ENCODE data around the gene AQP1.

Gene AQP1

DNA sequence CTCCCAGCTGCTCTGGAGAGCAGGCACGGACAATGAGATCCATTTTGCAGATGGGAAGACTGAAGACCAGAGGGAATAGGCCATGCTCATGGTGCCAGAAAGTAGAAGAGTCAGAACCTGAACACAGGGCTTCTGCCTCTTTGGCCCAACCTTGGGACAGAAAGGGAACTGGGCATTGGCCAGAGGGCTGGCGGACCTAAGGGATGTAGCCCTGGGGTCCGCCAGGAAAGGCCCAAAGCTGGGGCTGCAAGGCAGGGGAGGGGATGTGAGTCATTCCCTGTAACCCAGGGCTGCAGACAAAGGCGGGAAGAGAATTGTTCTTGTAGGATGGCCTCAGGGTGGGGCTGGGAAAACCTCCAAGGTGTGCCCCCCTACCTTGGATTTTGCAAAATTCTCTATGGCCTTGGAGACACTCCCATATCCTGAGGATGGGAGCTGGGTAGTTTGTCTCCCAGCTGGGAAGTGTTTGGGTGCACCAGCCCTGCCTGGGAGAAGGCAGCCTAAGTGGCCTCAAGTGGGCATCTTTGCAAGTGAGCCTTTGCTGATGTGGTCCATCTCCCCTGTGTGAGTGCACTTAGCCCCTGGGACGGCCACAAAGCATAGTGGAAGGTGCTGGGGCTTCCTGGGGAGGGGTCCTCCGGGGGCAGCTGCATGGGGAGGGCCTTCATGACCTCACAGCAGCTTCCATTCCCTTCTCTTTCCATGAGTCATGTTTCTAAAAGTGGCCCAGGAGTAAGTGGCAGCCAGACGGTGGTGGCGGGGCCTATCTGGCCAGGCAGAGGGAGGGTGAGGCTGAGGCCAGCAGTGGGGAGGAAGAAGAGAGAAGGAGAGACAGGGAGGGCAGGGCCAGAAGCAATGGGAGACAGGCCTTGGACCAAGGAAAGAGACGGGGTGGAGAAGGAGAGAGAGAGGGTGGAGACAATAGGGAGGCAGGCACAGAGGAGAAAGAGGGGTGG is 9.2 kb downstream of the AQP1 start:
- DNase-seq, result no peak

DNA sequence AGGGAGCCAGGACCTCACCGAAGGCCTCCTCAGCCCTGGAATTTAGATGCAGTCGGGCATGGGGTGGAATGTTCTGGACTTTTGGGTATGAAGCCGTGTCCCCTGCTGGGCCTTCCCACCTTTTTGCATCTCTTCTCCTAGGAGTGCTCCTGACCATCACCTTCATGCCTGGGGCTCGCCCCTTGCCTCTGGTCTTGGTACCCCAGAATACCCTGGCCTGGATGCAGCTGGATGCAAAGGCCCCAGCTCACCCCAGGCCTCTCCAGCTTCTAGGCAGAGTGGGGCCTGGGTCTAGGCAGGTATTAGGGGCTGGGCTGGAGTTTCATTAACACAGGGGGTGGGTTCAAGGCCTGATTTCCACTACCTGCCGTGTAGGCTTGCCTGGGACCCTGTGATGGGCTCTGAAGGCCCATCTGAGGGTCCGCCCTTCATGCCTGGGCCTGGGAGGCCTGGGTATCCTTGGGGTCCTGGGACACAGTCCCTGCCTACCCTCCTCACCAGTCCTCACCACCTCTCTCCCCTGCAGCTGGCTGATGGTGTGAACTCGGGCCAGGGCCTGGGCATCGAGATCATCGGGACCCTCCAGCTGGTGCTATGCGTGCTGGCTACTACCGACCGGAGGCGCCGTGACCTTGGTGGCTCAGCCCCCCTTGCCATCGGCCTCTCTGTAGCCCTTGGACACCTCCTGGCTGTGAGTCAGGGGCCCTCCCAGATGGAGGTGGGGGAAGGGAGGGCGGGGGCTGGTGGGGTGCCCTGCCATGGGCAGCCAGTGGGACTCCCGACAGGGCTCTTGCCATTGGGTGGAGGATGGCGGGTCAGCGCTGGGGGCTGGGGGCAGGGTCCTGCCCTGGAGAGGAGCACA is 10.1 kb downstream of the AQP1 start:
- DNase-seq, result no peak

DNA sequence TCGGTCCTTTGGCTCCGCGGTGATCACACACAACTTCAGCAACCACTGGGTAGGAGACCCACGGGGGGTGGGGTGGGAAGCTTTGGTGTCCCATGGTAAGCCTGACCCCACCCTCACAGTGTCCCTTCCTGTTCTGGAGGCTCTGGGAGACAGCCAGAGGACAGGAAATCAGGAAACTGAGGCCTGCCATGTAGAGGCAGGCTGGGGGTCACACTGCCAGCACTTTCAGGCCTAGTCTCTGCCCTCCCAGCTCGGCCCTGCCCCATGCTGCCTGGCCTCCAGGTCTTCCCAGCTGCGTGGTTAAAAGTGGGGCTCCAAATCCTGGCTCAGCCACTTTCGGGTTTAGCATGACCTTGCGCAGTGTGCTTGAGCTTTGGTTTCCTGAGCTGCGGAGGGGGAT is 10.9 kb downstream of the AQP1 start:
- no peak for DNase-seq

DNA sequence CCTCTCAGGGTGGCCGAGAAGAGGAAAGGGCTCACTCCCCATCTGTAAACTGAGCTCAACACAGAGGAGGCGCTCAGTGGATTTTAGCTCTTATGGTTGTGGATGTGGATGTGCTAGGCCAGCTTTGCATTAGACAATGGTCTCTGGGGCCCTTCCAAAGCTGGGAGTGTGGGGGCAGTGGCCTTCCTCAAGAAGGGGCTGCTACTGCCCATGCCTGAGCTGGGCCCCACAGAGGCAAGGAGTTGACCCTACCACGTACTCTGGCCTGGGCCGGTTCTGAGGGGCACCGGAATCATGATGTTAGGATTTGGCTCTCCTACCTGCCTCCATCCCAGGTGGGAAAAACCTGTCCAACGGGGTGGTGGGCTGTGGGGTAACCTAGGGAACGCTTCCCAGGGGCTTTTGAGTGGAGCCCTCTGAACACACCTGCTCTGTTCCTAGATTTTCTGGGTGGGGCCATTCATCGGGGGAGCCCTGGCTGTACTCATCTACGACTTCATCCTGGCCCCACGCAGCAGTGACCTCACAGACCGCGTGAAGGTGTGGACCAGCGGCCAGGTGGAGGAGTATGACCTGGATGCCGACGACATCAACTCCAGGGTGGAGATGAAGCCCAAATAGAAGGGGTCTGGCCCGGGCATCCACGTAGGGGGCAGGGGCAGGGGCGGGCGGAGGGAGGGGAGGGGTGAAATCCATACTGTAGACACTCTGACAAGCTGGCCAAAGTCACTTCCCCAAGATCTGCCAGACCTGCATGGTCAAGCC is 11.5 kb downstream of the AQP1 start:
- no peak for DNase-seq

DNA sequence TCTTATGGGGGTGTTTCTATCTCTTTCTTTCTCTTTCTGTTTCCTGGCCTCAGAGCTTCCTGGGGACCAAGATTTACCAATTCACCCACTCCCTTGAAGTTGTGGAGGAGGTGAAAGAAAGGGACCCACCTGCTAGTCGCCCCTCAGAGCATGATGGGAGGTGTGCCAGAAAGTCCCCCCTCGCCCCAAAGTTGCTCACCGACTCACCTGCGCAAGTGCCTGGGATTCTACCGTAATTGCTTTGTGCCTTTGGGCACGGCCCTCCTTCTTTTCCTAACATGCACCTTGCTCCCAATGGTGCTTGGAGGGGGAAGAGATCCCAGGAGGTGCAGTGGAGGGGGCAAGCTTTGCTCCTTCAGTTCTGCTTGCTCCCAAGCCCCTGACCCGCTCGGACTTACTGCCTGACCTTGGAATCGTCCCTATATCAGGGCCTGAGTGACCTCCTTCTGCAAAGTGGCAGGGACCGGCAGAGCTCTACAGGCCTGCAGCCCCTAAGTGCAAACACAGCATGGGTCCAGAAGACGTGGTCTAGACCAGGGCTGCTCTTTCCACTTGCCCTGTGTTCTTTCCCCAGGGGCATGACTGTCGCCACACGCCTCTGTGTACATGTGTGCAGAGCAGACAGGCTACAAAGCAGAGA is 12.2 kb downstream of the AQP1 start:
- DNase-seq, result no peak

DNA sequence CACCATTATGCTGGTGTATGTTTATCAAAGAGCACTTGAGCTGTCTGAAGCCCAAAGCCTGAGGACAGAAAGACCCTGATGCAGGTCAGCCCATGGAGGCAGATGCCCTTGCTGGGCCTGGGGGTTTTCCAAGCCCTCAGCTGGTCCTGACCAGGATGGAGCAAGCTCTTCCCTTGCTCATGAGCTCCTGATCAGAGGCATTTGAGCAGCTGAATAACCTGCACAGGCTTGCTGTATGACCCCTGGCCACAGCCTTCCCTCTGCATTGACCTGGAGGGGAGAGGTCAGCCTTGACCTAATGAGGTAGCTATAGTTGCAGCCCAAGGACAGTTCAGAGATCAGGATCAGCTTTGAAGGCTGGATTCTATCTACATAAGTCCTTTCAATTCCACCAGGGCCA is 13.0 kb downstream of the AQP1 start:
- no peak for DNase-seq

DNA sequence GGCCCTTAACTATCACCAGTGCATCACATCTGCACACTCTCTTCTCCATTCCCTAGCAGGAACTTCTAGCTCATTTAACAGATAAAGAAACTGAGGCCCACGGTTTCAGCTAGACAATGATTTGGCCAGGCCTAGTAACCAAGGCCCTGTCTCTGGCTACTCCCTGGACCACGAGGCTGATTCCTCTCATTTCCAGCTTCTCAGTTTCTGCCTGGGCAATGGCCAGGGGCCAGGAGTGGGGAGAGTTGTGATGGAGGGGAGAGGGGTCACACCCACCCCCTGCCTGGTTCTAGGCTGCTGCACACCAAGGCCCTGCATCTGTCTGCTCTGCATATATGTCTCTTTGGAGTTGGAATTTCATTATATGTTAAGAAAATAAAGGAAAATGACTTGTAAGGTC is 13.5 kb downstream of the AQP1 start:
- no peak for DNase-seq

DNA sequence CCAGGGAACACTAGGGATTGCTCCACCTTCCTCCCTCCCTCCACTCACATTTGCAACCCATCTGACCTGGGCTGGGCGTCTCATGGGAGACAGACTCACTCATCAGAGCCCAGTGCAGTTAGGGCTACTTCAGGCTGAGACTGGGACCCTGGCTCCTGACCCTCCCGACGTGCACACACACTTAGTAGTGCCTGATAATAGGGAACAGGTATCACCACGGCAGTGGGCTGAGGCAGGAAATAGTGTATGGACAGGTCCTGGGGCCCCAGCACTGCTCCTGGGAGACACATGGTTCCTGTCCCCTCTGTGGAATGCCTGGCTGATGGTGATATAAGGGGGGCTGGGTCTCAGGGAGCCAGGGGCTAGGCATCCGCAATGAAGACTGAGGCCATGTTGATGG is 14.3 kb downstream of the AQP1 start:
- DNase-seq, result no peak

DNA sequence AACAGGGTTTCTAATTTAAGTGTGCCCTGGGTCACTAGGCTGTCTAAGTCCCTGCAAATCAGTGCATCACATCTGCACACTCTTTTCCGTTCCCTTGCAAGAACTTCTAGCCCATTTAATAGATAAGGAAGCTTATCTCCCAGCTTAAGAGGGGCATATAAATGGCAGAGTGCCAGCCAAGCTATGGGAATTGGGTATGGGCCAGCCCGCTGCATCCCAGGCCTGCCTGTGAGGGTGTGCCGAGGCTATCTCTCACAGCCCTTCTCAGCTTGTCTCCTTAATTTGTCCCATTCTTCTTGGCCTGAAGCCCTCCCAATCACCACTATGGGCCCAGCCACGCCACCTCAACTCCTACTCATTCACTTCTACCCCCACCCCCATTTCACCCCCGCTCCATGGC is 14.7 kb downstream of the AQP1 start:
- DNase-seq, result no peak

DNA sequence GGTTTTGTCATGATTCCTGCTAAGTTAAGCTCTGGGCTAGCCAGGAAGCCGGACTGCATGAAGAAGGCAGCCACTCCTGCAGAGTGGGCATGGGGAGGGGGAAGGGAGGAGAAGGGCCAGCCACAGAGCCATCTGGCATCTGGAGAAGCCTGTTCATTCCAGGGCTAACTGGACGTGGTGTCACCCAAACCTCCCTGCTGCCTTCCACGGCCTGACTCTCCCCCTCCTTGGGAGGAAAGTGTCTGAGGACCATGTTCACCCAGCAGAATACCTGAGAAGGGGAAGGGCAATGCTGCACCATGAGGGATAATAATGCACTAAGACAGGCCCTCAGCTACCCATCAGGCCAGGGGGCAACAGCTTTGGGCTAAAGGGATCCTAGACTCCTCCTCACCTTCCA is 15.4 kb downstream of the AQP1 start:
- no peak for DNase-seq

DNA sequence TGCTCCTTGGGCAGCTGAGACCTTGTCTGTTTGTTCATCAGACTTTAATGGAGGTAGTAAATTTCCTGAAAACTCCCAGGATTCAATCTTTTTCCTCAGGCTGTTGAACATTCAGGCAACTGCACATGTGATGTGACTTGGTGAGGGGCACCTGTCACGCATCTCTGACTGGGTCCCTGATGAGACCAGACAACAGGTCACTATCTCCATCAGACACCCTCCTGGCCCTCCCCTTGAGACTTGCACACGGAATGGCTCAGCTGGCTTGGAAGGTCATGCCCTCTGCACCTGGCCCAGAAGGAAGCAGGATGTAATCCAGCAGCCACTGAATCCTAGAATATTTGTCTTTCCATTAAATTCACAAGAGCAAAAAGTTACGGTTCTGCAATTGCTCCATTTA is 15.9 kb downstream of the AQP1 start:
- DNase-seq, result no peak

DNA sequence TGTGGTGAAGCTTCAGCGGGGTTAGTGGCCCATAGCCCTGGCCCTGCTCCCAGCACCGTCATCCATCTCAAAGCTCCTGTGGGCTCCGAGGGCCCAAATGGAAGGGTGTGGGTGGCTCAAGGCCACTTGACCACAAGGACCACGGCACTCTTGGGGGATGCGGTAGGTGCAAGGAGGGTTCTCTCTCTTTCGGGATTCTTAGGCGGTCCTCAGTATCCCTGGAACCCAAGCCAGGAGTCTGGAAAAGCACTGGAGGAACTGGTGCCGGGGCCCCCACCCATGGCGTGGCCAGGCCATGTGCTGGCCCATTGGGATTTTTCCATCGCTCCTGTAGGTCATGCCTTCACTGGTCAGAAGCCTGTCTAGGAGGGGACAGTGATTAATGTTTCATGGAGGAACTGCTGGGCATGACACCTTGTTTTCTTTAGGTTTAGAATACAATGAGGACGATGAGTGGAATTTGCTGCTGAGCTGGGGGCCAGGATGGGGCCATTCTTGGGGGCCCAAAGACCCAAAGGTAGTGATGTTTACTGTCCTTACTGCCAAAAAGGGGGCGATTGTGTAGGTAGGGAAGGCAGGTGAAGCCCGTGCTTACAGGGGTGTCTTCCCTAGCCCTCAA is 16.7 kb downstream of the AQP1 start:
- DNase-seq, result no peak

DNA sequence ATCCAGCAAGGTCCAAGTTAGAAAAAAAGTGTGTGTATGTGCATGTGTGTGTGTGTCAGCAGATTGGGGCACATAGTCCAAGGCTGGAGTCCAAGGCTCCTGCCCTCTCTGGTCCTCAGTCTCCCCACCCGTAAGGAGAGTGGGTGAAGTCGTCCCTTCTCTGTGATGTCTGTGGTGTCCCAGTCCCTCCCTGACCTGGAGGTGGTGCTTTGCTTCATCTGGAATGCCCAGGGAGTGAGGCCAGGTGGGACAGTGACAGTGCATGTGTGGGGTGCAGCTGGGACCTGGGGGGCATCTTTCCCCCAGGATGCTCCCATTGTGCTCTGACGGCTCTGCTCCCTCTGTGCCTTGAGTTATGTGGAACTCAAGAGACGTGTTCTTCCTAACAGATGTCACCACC is 18.0 kb downstream of the AQP1 start:
- no peak for DNase-seq

DNA sequence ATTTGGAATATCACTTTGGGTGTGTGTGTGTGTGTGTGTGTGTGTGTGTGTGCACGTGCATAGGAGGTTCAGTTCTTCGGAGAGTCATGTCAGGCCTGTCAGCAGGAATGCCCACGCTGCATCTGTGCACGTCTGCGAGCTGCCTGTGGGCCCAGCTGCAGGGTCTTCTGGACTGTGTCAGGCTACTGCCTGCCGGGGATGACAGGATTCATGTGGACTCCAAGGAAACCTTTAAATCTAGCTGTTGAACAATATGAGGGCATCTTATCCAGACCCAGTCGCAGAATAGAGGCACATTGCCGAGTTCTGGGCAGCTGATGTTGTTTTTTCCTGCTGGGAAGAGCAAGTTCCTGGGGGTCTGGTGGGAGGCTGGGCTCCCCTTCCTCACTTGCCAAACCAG is 19.0 kb downstream of the AQP1 start:
- DNase-seq, result no peak

DNA sequence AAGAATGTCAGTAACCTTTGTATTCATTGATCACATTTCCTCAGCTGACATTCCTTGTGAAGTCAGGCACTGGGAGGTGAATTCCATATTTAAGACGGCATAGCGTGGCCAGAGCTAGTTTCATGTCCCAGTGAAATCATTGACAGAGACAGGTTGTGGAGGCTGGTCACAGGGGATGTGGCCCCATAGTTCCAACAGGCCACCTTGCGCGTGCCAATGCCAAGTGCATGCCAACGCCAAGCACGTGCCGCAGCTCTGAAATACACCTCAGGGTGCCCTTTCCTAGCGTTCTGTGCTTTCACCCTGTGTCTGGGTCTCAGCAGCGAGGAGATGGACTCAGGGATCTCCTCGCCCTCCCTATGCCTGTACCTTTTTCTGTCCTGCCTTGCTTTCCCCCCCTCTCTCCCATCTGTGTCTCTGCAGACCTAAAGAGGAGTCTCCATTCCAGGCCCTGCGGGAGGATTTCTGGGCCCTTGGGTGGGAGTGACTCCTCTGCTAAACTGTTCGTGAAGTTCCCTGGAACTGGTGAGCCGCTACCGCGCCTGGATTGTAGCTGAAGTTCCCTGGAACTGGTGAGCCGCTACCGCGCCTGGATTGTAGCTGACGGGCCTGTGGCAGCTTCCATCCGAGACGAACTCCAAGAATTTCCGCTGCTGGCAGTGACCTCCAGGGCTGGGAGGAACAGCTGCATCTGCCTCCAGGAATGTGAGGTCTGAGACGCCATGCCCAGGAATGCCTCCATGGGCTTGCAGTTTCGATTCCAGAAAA is 19.7 kb downstream of the AQP1 start:
- no peak for DNase-seq

DNA sequence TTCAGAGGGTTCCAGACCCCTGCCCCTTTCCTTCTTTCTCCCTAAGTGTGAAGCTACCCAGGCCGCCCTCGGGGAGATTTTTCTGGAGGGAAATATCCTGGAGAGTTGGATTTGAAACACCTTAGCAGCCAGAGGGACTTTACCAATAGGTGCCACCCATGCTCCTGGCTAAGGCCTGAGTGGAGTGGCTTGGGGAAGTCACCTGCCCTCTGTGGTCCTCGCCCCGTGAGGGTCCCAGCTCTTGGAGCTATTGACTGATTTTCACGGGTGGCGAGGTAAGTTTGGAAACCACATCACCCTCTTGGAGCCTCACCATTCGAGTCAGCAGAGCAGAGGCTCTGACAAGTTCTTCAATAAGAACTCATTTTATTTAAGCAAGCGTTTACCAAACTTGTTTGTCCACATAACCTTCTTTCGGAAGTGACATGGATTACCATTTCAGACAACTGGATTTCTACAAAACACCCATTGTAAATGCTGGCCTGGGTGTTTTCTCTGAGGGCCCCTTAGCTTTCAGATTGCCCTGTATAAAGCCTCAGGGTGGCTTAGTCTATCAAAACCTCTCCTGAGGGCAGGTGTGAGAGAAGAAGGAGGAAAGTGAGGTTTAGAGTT is 20.4 kb downstream of the AQP1 start:
- DNase-seq, result no peak

DNA sequence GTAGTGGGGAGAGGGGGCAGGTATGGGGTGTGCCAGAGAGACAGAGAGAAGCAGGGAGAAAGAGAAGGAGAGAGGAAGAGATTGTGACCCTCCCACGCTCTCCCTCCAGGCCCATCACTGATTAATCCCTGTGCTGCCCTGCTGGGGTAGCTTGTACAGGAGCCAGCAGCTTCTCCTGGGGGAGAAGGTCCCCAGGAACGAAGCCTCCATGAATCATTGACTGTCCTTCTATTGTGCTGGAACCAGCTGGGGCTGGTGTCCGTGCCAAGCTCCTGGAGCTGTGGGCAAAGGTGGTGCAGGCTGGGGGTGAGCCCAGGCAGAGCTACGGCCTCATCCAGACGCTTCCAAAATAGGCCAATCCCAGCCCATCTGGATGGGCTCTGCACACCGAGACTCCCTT is 20.9 kb downstream of the AQP1 start:
- DNase-seq, result no peak

DNA sequence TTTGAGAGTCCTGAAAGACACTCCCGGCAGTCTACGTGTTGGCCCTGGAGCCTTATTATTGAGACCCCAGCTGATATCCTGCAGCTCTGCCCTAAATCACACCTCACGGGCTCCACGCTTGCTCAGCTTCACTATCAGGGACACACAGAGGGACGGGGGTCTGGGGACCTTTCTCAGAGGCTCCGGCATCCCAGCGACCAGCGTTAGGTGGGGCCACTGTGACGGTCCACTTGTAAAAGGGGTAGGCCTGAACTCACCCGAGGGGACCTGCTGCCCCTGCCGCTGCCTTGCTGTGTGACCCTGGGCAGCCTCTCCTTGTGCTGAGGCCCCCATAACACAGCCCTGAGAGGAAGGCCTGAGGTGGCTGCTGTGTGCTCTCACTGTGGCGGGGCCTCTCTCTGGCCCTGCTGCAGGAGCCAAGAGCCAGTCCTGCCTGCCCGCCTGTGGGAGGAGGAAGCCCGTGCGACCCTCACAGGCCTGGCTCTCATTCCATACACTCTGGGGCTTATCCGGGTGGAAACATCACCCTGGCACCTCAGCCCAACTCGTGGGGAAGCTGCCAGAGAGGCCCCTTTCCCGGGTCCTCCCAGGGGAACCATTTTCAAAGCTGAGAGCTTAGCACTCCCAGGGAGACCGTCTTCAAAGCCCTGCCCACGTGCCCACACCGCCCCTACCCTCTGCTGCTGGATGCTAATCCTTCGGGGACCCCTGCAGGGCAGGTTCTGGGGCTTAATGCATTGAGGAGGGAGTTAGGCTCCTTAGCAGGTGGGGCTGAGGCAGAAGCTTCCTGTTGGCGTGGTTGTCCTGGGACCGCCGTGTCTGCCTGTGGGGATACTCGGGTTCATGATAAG is 21.7 kb downstream of the AQP1 start:
- no peak for DNase-seq

DNA sequence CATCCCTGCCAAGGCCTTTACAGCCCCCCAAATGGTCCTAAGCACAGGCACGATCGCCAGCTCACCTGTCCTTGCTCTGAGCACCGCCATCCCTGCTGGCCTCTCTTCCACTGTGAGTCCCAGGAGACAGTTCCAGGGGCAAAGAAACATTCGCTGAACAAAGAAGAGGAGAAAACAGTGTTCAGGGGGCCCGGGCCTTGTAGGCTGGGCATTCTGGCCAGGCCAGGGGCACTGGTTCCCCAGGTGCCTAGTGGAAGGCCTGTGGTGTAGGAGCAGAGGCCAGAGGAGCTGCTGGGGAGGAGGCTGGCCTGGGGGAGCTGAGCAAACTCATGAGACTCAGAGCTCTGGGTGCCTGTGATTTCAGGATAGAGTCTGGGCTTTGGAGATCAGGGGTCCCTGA is 22.6 kb downstream of the AQP1 start:
- DNase-seq, result no peak
